ENCODE measurements around the gene NRXN3.

Gene NRXN3

GRCh38 chr14:79476552-79476951 is 1306.4 kb downstream of the NRXN3 start:
- no peak for DNase-seq (ENCODE audit: low read depth)

GRCh38 chr14:79480212-79480611 is 1310.0 kb downstream of the NRXN3 start:
- DNase-seq (ENCODE audit: low read depth): no peak

- DNase-seq (ENCODE audit: low read depth): no peak
These were observed 1312.7 kb downstream of the NRXN3 start for GRCh38 chr14:79482825-79483224.

- DNase-seq (ENCODE audit: low read depth): no peak
These were observed 1313.6 kb downstream of the NRXN3 start for GRCh38 chr14:79483477-79484388.

- no peak for DNase-seq (ENCODE audit: low read depth)
These were observed 1317.5 kb downstream of the NRXN3 start for GRCh38 chr14:79487632-79488031.

- no peak for DNase-seq (ENCODE audit: low read depth)
These were observed 1321.0 kb downstream of the NRXN3 start for GRCh38 chr14:79491161-79491560.

- no peak for DNase-seq (ENCODE audit: low read depth)
These were observed 1323.0 kb downstream of the NRXN3 start for GRCh38 chr14:79493081-79493645.

GRCh38 chr14:79496701-79497100 is 1326.5 kb downstream of the NRXN3 start:
- no peak for DNase-seq (ENCODE audit: low read depth)

GRCh38 chr14:79500489-79500888 is 1330.3 kb downstream of the NRXN3 start:
- DNase-seq (ENCODE audit: low read depth): no peak

GRCh38 chr14:79502136-79502750 is 1332.1 kb downstream of the NRXN3 start:
- no peak for DNase-seq (ENCODE audit: low read depth)

- no peak for DNase-seq (ENCODE audit: low read depth)
These were observed 1332.6 kb downstream of the NRXN3 start for GRCh38 chr14:79502751-79503148.

- DNase-seq (ENCODE audit: low read depth): no peak
These were observed 1340.5 kb downstream of the NRXN3 start for GRCh38 chr14:79510659-79511058.

- no peak for DNase-seq (ENCODE audit: low read depth)
These were observed 1341.0 kb downstream of the NRXN3 start for GRCh38 chr14:79511146-79511545.

GRCh38 chr14:79513446-79513845 is 1343.3 kb downstream of the NRXN3 start:
- no peak for DNase-seq (ENCODE audit: low read depth)

- DNase-seq (ENCODE audit: low read depth): no peak
These were observed 1344.5 kb downstream of the NRXN3 start for GRCh38 chr14:79514700-79515099.

GRCh38 chr14:79515158-79515557 is 1345.0 kb downstream of the NRXN3 start:
- no peak for DNase-seq (ENCODE audit: low read depth)

GRCh38 chr14:79516009-79516408 is 1345.8 kb downstream of the NRXN3 start:
- DNase-seq (ENCODE audit: low read depth): no peak

- DNase-seq (ENCODE audit: low read depth): no peak
These were observed 1355.2 kb downstream of the NRXN3 start for GRCh38 chr14:79525416-79525815.

GRCh38 chr14:79528828-79529416 is 1358.7 kb downstream of the NRXN3 start:
- DNase-seq (ENCODE audit: low read depth): no peak

- DNase-seq (ENCODE audit: low read depth): no peak
These were observed 1360.4 kb downstream of the NRXN3 start for GRCh38 chr14:79530555-79530954.

- DNase-seq (ENCODE audit: low read depth): no peak
These were observed 1364.7 kb downstream of the NRXN3 start for GRCh38 chr14:79534703-79535353.

GRCh38 chr14:79540394-79540793 is 1370.2 kb downstream of the NRXN3 start:
- DNase-seq (ENCODE audit: low read depth): no peak

All from T-helper 22 cell (primary cell).